HEK293 (cell line): ENCODE measurements around the gene ZNF653.

Experiments used
- GLIS1 ChIP-seq: fragments of 450-650 bp; formaldehyde crosslinking; IDR thresholded peaks from 2 replicates; pipeline ENCODE4 v1.5.1; 2016; ENCODE audit warnings: missing biosample characterization, missing genetic modification characterization
- PATZ1 ChIP-seq: fragments of 450-650 bp; formaldehyde crosslinking; IDR thresholded peaks from 2 replicates; pipeline ENCODE4 v1.5.1; 2016; ENCODE audit warnings: missing biosample characterization, missing genetic modification characterization
- RBAK ChIP-seq: fragments of 450-650 bp; formaldehyde crosslinking; IDR thresholded peaks from 2 replicates; pipeline ENCODE4 v1.5.1; 2016; ENCODE audit warnings: missing biosample characterization, missing genetic modification characterization
- TRIM28 ChIP-seq: IDR thresholded peaks from 2 replicates; pipeline ENCODE4 v1.6.1; 2011; ENCODE audit warnings: low read length, control low read depth, borderline replicate concordance
- ZFP69B ChIP-seq: fragments of 450-650 bp; formaldehyde crosslinking; IDR thresholded peaks from 2 replicates; pipeline ENCODE4 v1.5.1; 2016; ENCODE audit warnings: missing biosample characterization, missing genetic modification characterization
- ZIC2 ChIP-seq: fragments of 450-650 bp; formaldehyde crosslinking; IDR thresholded peaks from 2 replicates; pipeline ENCODE4 v1.5.1; 2016; ENCODE audit warnings: missing biosample characterization, missing genetic modification characterization
- ZNF148 ChIP-seq: fragments of 450-650 bp; formaldehyde crosslinking; IDR thresholded peaks from 2 replicates; pipeline ENCODE4 v1.5.0; 2017; ENCODE audit warnings: missing biosample characterization, missing genetic modification characterization, borderline replicate concordance
- ZNF18 ChIP-seq: fragments of 450-650 bp; formaldehyde crosslinking; IDR thresholded peaks from 2 replicates; pipeline ENCODE4 v1.5.1; 2016; ENCODE audit warnings: missing biosample characterization, missing genetic modification characterization
- ZNF23 ChIP-seq: fragments of 450-650 bp; formaldehyde crosslinking; IDR thresholded peaks from 2 replicates; pipeline ENCODE4 v1.5.1; 2016; ENCODE audit warnings: missing biosample characterization, missing genetic modification characterization, borderline replicate concordance
- ZNF341 ChIP-seq: fragments of 450-650 bp; formaldehyde crosslinking; IDR thresholded peaks from 2 replicates; pipeline ENCODE4; 2016; ENCODE audit warnings: low read depth, missing biosample characterization, missing genetic modification characterization
- ZNF529 ChIP-seq: fragments of 450-650 bp; formaldehyde crosslinking; IDR thresholded peaks from 2 replicates; pipeline ENCODE4 v1.5.1; 2017; ENCODE audit warnings: missing genetic modification characterization, missing biosample characterization; ENCODE audit not compliant: insufficient replicate concordance
- ZNF558 ChIP-seq: fragments of 450-650 bp; formaldehyde crosslinking; IDR thresholded peaks from 2 replicates; pipeline ENCODE4 v1.5.1; 2016; ENCODE audit warnings: missing biosample characterization, missing genetic modification characterization
- ZNF585B ChIP-seq: fragments of 450-650 bp; formaldehyde crosslinking; IDR thresholded peaks from 2 replicates; pipeline ENCODE4 v1.5.1; 2016; ENCODE audit warnings: missing biosample characterization, missing genetic modification characterization
- ZNF670 ChIP-seq: fragments of 450-650 bp; formaldehyde crosslinking; IDR thresholded peaks from 2 replicates; pipeline ENCODE4 v1.5.1; 2016; ENCODE audit warnings: missing biosample characterization, missing genetic modification characterization, low read depth
- ZNF701 ChIP-seq: fragments of 450-650 bp; formaldehyde crosslinking; IDR thresholded peaks from 2 replicates; pipeline ENCODE4 v1.5.1; 2016; ENCODE audit warnings: missing biosample characterization, missing genetic modification characterization
- ZNF747 ChIP-seq: fragments of 450-650 bp; formaldehyde crosslinking; IDR thresholded peaks from 2 replicates; pipeline ENCODE4 v1.5.1; 2016; ENCODE audit warnings: missing biosample characterization, missing genetic modification characterization
- ZNF76 ChIP-seq: fragments of 450-650 bp; formaldehyde crosslinking; IDR thresholded peaks from 2 replicates; pipeline ENCODE4; 2016; ENCODE audit warnings: low read depth, missing biosample characterization, missing genetic modification characterization, borderline replicate concordance
- ZNF776 ChIP-seq: fragments of 450-650 bp; formaldehyde crosslinking; IDR thresholded peaks from 2 replicates; pipeline ENCODE4 v1.5.0; 2017; ENCODE audit warnings: missing biosample characterization, missing genetic modification characterization, borderline replicate concordance
- ZXDB ChIP-seq: fragments of 450-650 bp; formaldehyde crosslinking; IDR thresholded peaks from 2 replicates; pipeline ENCODE4 v1.5.1; 2016; ENCODE audit warnings: missing biosample characterization, missing genetic modification characterization
- TF ChIP-seq, protein P1 (sequence below): fragments of 450-650 bp; formaldehyde crosslinking; IDR thresholded peaks from 2 replicates; pipeline ENCODE4 v1.5.1; 2016; ENCODE audit warnings: missing biosample characterization, missing genetic modification characterization
- TF ChIP-seq, protein P2 (sequence below): fragments of 450-650 bp; formaldehyde crosslinking; IDR thresholded peaks from 2 replicates; pipeline ENCODE4 v1.5.1; 2016; ENCODE audit warnings: missing biosample characterization, missing genetic modification characterization
- TF ChIP-seq, protein P3 (sequence below): fragments of 450-650 bp; formaldehyde crosslinking; conservative IDR thresholded peaks from 2 replicates; pipeline ENCODE4 v1.5.1; 2016; ENCODE audit warnings: low read depth, missing biosample characterization, missing genetic modification characterization
- TF ChIP-seq, protein P4 (sequence below): fragments of 450-650 bp; formaldehyde crosslinking; IDR thresholded peaks from 2 replicates; pipeline ENCODE4 v1.5.1; 2017; ENCODE audit warnings: missing biosample characterization, missing genetic modification characterization

Gene ZNF653

DNA sequence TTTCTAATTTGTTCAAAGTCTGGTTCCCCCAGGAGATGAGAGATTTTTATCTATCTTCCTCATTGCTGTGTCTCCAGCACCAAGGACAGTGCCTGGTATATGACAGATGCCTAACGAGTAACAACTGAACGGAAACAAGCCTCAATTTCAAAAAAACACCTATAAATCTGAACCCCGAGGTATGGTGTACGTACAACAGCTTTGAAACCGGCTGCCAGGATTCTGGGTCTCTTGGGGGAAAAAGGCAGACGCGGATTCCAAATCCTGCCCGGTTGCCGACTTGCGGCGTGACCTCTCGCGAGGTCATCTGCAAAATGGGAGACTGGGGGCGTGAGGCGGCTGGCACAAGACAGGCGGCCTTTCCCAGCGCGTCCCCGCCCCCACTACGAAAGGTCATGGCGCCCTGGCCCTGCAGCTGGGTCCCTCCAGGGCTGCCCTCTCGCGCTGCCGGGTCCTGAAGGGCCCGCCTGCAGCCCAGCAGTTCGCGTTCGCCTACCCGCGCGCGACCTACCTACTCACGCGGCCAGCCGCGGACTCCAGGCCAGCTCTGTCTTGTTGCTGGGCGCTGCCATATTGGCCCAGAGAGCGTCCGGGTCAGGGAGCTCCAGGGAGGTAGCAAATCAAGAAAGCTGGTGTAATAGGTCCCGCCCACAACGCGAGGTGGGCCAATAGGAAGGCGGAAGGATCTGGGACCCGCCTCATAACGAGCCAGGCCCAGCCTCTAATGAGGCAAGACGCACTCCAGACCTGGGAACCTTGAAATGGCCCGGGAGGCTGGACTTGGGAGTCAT, 23.1 kb upstream of the ZNF653 start, which contains the start of gene ECSIT (continued):
- TF ChIP-seq, protein P1, sequence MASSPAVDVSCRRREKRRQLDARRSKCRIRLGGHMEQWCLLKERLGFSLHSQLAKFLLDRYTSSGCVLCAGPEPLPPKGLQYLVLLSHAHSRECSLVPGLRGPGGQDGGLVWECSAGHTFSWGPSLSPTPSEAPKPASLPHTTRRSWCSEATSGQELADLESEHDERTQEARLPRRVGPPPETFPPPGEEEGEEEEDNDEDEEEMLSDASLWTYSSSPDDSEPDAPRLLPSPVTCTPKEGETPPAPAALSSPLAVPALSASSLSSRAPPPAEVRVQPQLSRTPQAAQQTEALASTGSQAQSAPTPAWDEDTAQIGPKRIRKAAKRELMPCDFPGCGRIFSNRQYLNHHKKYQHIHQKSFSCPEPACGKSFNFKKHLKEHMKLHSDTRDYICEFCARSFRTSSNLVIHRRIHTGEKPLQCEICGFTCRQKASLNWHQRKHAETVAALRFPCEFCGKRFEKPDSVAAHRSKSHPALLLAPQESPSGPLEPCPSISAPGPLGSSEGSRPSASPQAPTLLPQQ: peak; percentile 74
- no peak for TF ChIP-seq ZIC2 (tag by site-specific recombination)
- TF ChIP-seq ZXDB: peak; percentile 79; the same call in 1 of the 2 replicates
- TF ChIP-seq ZNF23 (tag by site-specific recombination): no peak
- no peak; the same call in none of the 2 replicates for TF ChIP-seq PATZ1 (tag by site-specific recombination)
- no peak for TF ChIP-seq ZNF148 (tag by site-specific recombination)
- 0 out of 2 replicates have a peak, but pooled peaks have one; percentile 83 for TF ChIP-seq ZNF76 (tag by site-specific recombination)
- TF ChIP-seq ZNF776: no peak
- TF ChIP-seq, protein P2, sequence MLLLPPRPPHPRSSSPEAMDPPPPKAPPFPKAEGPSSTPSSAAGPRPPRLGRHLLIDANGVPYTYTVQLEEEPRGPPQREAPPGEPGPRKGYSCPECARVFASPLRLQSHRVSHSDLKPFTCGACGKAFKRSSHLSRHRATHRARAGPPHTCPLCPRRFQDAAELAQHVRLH: no peak
- no peak for TF ChIP-seq ZNF747 (tag by site-specific recombination)
- TF ChIP-seq RBAK (tag by site-specific recombination): no peak
- no peak for TF ChIP-seq ZNF585B
- TF ChIP-seq ZNF558 (tag by site-specific recombination): no peak
- no peak for TF ChIP-seq ZNF529 (tag by site-specific recombination)
- no peak for TF ChIP-seq ZNF670 (tag by site-specific recombination)
- TF ChIP-seq TRIM28: no peak
- peak; percentile 34; the same call in 1 of the 2 replicates for TF ChIP-seq ZFP69B (tag by site-specific recombination)
- TF ChIP-seq, protein P3, sequence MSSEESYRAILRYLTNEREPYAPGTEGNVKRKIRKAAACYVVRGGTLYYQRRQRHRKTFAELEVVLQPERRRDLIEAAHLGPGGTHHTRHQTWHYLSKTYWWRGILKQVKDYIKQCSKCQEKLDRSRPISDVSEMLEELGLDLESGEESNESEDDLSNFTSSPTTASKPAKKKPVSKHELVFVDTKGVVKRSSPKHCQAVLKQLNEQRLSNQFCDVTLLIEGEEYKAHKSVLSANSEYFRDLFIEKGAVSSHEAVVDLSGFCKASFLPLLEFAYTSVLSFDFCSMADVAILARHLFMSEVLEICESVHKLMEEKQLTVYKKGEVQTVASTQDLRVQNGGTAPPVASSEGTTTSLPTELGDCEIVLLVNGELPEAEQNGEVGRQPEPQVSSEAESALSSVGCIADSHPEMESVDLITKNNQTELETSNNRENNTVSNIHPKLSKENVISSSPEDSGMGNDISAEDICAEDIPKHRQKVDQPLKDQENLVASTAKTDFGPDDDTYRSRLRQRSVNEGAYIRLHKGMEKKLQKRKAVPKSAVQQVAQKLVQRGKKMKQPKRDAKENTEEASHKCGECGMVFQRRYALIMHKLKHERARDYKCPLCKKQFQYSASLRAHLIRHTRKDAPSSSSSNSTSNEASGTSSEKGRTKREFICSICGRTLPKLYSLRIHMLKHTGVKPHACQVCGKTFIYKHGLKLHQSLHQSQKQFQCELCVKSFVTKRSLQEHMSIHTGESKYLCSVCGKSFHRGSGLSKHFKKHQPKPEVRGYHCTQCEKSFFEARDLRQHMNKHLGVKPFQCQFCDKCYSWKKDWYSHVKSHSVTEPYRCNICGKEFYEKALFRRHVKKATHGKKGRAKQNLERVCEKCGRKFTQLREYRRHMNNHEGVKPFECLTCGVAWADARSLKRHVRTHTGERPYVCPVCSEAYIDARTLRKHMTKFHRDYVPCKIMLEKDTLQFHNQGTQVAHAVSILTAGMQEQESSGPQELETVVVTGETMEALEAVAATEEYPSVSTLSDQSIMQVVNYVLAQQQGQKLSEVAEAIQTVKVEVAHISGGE (tag by site-specific recombination): peak; percentile 59; the same call in 1 of the 2 replicates
- TF ChIP-seq ZNF701 (tag by site-specific recombination): no peak
- peak; percentile 30; the same call in 1 of the 2 replicates for TF ChIP-seq GLIS1 (tag by site-specific recombination)
- TF ChIP-seq ZNF341 (tag by site-specific recombination): no peak
- TF ChIP-seq ZNF18 (tag by site-specific recombination): no peak
- TF ChIP-seq, protein P4, sequence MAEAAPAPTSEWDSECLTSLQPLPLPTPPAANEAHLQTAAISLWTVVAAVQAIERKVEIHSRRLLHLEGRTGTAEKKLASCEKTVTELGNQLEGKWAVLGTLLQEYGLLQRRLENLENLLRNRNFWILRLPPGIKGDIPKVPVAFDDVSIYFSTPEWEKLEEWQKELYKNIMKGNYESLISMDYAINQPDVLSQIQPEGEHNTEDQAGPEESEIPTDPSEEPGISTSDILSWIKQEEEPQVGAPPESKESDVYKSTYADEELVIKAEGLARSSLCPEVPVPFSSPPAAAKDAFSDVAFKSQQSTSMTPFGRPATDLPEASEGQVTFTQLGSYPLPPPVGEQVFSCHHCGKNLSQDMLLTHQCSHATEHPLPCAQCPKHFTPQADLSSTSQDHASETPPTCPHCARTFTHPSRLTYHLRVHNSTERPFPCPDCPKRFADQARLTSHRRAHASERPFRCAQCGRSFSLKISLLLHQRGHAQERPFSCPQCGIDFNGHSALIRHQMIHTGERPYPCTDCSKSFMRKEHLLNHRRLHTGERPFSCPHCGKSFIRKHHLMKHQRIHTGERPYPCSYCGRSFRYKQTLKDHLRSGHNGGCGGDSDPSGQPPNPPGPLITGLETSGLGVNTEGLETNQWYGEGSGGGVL: peak; percentile 70
